NCI-H1436 treated with DMSO at 0.1 percent for 48 hours (cell line): ENCODE results near the gene ACER3.
"Not testable (repeated sequence)": the region's sequence is repeated elsewhere in the genome, so short reads cannot be mapped to it uniquely, and the experiment has no call there.

Experiments
- DNase-seq: peaks from one replicate; lab custom pipeline; 2025; lab: John Stamatoyannopoulos, UW

The ACER3 gene

DNA sequence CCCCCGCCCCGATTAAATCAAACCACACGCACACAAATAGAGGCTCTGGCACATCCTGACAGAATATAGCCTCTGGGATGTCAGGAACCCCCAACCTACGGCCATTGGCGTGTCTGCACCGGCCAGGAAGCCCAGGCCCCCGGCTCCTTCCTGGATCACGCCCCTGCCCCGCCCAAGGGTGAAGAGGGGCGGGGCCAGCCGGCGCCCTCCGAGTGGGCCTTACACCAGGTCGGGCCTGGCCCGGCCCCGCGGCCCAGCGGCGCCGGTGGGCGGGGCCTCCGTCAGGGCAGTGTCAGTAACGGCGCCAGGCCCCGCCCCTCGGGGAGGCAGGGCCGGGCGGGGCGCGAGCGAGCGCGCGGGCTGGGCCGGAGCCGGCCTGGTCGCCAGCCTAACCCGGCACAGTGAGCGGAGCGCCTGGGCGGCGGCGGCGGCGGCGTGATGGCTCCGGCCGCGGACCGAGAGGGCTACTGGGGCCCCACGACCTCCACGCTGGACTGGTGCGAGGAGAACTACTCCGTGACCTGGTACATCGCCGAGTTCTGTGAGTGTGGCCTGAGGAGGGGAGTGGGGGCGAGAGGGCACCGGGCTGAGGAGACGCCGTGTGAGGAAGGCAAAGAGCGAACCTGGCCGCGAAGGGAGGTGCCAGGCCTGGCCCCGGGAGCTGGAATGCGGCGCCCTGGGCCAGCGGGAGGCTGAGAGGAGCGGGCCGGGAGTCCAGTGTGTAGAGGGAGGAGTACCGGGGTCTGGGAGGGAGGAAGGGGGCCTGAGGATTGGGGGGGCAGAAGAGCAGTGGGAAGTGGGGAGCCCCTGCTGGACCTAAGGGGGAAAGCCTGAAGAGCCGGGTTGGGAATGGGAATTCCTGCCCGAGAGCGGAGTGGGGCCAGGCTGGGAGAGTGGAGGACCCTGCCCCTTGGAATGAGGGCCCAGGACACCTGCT, at the start of gene ACER3:
Gene ACER3, plus strand, starts transcription at position 380 of the 937 bp plus-strand sequence. Its CDS starts 59 bp downstream, at position 439.
- DNase-seq = no peak

GRCh38 chr11:76811259-76811658, 49.5 kb upstream of the ACER3 start:
- DNase-seq = no peak

GRCh38 chr11:76814414-76814813, 46.3 kb upstream of the ACER3 start:
- DNase-seq = no peak

DNA sequence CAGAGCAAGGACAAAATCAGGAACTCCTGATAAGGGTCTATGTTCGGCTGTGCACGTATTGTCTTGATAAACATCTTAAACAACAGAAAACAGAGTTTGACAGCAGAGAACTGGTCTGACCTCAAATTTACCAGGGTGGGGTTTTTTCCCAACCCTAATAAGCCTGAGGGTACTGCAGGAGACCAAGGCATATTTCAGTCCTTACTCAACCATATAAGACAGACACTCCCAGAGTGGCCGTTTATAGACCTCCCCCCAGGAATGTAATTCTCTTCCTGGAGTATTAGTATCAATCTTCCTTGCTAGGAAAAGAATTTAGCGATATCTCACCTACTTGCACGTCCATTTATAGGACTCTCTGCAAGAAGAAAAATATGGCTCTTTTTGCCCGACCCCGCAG, 45.0 kb upstream of the ACER3 start:
- DNase-seq = not testable (repeated sequence)

DNA sequence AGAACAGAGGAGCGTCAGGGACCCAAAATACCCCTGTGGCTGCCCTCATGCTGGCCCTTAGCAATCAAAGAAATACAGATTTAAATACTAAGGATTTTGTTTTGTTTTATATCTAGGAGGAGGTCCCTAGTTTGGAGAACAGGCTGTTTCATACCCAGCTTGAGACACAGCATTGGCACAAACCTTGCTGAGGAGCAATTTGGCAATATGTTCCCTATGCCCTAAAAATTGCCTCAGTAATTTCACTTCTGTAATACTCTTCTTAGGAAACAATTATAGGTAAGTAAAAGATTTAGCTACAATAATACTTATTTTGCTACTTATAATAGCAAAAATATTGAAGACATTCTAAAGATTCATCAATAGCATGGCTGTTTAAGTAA, 40.5 kb upstream of the ACER3 start:
- no peak for DNase-seq

DNA sequence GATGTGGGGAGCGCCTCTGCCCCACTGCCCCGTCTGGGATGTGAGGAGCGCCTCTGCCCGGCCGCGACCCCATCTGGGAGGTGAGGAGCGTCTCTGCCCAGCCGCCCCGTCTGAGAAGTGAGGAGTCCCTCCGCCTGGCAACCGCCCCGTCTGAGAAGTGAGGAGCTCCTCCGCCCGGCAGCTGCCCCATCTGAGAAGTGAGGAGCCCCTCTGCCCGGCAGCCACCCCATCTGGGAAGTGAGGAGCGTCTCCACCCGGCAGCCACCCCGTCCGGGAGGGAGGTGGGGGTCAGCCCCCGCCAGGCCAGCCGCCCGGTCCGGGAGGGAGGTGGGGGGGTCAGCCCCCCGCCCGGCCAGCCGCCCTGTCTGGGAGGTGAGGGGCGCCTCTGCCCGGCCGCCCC, 39.3 kb upstream of the ACER3 start:
- DNase-seq = not testable (repeated sequence)

- no peak for DNase-seq
These were observed 38.3 kb upstream of the ACER3 start for GRCh38 chr11:76822406-76822805.

DNA sequence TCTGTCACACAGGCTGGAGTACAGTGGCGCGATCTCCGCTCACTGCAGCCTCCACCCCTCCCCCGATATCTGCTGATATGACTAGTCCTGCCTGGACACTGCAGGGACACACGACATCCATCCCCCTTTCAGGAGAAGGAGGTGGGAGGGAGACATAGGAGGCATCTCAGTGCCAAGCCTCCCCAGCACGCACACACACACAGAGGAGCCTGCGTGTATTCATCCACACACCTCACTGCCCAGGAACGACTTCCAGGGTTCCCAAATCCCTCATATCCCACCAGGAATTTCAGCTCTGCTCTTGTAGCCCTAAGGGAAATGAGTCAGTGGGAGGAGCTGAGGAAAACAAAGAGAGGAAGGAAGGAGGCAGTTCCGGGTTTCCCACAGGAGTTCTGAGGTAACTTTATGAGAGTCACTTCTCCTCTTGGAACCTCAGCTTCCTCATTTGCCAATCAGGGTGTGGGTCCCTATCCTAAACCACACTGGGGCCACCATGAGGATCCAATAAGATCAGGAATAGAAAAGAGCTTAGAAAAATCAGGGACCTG, 37.2 kb upstream of the ACER3 start:
- DNase-seq = no peak

DNA sequence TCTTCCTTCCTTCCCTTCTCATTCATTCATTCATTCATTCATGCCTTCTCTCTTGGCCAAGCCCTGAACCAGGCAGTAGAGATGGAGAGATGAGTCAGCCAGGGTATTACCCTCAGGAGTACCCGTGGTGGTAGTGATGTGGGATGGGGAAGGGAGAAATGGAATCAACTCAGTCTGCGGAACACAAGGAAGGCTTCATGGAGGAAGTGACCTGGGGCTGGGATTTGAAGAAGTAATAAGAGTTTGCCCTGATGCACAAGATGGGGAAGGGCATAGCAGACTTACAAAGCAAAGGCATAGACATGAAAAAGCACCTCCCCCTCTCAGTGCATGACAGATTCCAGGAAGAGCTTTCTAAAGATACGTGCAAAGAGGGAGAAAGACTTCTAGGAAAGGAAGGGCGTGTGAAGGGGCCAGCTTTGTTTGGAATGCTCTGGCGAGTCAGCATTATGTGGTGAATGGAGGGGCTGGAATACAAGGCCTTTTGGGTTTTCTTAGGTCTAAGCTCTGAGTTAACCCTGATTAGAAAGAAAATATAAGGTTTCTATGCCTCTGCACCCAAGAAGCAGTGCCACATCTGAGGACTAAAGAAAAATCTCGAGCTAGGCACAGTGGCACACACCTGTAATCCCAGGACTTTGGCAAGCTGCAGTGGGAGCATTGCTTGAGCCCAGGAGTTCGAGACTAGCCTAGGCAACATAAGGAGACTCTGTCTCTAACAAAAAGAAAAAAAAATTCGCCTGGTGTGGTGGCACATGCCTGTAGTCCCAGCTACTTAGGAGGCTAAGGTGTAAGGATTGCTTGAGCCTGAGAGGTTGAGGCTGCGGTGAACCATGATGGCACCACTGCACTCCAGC, 36.4 kb upstream of the ACER3 start:
- no peak for DNase-seq

GRCh38 chr11:76824980-76825725, 35.6 kb upstream of the ACER3 start:
- DNase-seq = no peak

GRCh38 chr11:76825726-76826396, 34.9 kb upstream of the ACER3 start:
- DNase-seq = no peak

DNA sequence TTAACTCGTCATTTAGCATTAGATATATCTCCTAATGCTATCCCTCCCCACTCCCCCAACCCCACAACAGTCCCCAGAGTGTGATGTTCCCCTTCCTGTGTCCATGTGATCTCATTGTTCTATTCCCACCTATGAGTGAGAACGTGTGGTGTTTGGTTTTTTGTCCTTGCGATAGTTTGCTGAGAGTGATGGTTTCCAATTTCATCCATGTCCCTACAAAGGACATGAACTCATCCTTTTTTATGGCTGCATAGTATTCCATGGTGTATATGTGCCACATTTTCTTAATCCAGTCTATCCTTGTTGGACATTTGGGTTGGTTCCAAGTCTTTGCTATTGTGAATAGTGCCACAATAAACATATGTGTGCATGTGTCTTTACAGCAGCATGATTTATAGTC, 34.2 kb upstream of the ACER3 start:
- not testable (repeated sequence) for DNase-seq

GRCh38 chr11:76827005-76827404, 33.7 kb upstream of the ACER3 start:
- DNase-seq = not testable (repeated sequence)

DNA sequence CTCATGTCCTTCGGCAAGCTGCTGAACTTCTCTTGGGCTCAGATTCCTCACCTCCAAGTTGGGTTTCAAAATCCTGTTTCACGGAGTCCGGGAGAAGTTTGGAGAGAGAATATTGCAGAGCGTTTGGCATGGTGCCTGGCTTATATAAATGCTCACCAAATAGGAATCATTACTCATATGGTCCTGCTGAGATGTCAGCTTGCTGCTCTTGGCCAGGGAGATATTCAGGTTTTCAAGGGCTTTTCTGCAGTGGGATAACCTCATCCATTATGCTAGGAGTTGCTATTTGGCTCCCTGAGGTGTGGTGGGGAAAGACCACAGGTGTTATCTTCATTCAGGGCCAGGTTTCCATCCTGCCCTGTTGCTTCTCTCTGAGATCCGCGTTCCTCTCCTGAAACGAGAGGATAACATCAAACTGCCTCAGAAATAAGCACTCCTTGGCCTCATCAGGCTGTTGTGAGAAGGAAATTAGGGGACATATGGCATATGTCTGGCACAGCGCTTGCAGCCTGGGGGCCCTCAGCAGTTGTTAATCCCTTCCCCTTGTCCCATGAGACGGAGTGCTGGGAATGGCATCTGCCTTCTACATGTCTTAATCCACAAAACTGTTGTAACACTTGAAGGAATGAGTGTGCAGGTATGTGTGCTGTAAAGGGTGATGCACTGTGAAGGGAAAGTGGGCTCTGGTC, 29.9 kb upstream of the ACER3 start:
- no peak for DNase-seq

- DNase-seq = no peak
These were observed 28.9 kb upstream of the ACER3 start for GRCh38 chr11:76831686-76832310.

GRCh38 chr11:76832361-76832760, 28.4 kb upstream of the ACER3 start:
- no peak for DNase-seq

DNA sequence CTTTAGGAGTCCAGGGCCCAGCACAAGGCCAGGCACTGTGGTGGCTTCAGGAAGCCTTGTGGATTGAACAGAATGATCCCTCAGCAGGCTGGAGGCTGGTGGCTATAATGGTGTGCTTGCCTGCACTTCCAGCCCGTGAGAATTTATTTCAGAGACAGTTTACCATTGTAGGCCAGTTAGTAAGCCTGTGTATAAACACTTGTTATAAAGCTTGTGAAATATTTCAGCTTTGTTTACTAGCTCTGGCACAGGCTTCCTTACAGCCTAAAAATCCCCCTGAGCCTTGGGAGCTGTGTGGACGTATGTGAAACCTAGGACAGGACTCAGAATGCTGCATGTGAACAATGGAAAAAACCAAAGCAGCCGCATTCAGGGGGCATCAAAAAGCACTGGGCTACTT, 26.6 kb upstream of the ACER3 start:
- no peak for DNase-seq

- DNase-seq = no peak
These were observed 25.7 kb upstream of the ACER3 start for GRCh38 chr11:76835036-76835435.

DNA sequence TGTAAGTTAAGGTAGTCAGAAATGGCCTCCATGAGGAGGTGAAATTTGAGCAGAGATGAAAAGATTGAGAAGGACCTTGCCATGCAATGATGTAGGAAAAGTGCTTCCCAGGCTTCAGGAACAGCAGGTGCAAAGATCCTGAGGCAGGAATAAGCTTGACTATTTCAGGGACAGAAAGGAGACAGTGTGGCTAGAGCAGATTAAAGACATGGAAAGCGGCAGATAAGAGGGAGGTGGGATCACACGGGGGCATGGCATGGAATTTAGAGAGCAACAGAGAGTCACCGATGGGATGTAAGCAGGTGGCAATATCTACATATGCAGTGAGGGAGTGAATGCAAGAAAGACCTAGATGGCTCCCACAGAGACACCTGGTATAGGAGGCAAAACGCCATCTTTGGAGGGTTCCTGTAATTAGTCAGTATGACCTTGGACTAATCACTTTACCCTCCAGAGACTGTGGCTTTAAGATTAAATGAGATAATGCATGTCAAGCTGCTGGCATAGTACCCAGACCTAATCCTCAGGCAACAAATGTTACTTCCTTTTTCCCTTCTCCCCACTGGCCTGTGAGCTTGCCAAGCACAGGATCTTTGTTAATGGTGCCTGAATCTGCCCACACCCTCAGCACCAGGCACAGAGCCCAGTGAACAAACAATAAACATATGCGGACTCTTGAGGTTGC, 24.6 kb upstream of the ACER3 start:
- no peak for DNase-seq
